Transverse colon (tissue), 4 donors: ENCODE measurements around the gene PLEKHA1. TPM values are rescaled to one million over a fixed set of nuclear protein-coding genes. Genes with fewer than 3 reads are reported as not detected.

ENCODE experiments used
- DNase-seq: peaks from one replicate; pipeline ENCODE4 v3.0.0-alpha.2; 2019
- H3K27ac ChIP-seq, 4 donors: fragments of 200-600 bp; sonication (generic); 2 replicates each; pipeline ENCODE4 v1.5.1; 2016 to 2018; ENCODE audit warnings: inconsistent platforms in 4 of 4
- H3K27me3 ChIP-seq: fragments of 200-600 bp; sonication (generic); 2 replicates; pipeline ENCODE4 v1.5.1; 2017; ENCODE audit warnings: inconsistent platforms
- H3K36me3 ChIP-seq, 4 donors: fragments of 200-600 bp; sonication (generic); 2 replicates each; pipeline ENCODE4 v1.5.1; 2017 to 2019; ENCODE audit warnings: inconsistent platforms in 4 of 4
- H3K4me1 ChIP-seq, 4 donors: fragments of 200-600 bp; sonication (generic); 2 replicates each; pipeline ENCODE4 v1.5.1; 2017 to 2020; ENCODE audit warnings: inconsistent platforms in 4 of 4
- H3K4me3 ChIP-seq, 4 donors: fragments of 200-600 bp; sonication (generic); 1 replicate in 1 of 4; 2 replicates in 3 of 4; pipeline versions ENCODE4 v1.5.1 to v1.6.1; 2017 to 2019; ENCODE audit warnings: inconsistent platforms in 4 of 4
- H3K9me3 ChIP-seq, 2 donors: fragments of 200-600 bp; sonication (generic); 2 replicates each; pipeline ENCODE4 v1.5.1; 2017 to 2019; ENCODE audit warnings: inconsistent platforms in 2 of 2
- CTCF ChIP-seq, 5 experiments: fragments of 200-600 bp in 3 of 5; fragments of 450-650 bp in 2 of 5; sonication (generic) in 3 of 5; IDR thresholded peaks; 1 replicate in 2 of 5; 2 replicates in 3 of 5; pipeline ENCODE4 v1.5.1; 2016 to 2017; ENCODE audit warnings: antibody characterized with exemption in 5 of 5, inconsistent platforms in 3 of 5, mild to moderate bottlenecking in 2 of 5, moderate library complexity in 1 of 5
- EP300 ChIP-seq: sonication (generic); formaldehyde crosslinking; IDR thresholded peaks from one replicate; pipeline ENCODE4 v1.6.1; 2017; ENCODE audit warnings: antibody characterized with exemption, low read depth
- POLR2A ChIP-seq: fragments of 450-650 bp; IDR thresholded peaks from one replicate; pipeline ENCODE4 v1.6.1; 2016; ENCODE audit warnings: antibody characterized with exemption, mild to moderate bottlenecking, moderate library complexity
- POLR2AphosphoS5 ChIP-seq, 3 donors: sonication (generic); formaldehyde crosslinking; IDR thresholded peaks; one replicate each; pipeline ENCODE4 v1.6.1; 2016; ENCODE audit warnings: antibody characterized with exemption in 3 of 3
- WGBS, 2 donors: methylation state at CpG; one replicate each; pipeline ENCODE4 v1.1.5; 2018; ENCODE audit warnings: low coverage in 1 of 2; 5-methylcytosine and 5-hydroxymethylcytosine counted together
- in situ Hi-C, 4 donors: fragments of 200-750 bp; cut with MboI; loops; one replicate each; pipeline versions ENCODE4 v1.15.0 to v1.15.1; 2017; ENCODE audit warnings: low sequenced_read_pairs in 3 of 4, low pct_ligation_motif_present in 1 of 4, low pct_unique_long_range_greater_than_20kb in 1 of 4
- intact Hi-C: fragments of 100-400 bp; cut with DNase I; formaldehyde crosslinking; loops from one replicate; pipeline ENCODE4 v1.15.1; 2023; ENCODE audit warnings: low total_unique reads
- total RNA-seq, 4 donors: library from RNA; depleted of rRNA; stranded (reverse); fragments of >200 nt; gene quantifications; one replicate each; pipeline ENCODE4 v1.1.0, GENCODE V29; 2016

Gene PLEKHA1
- total RNA-seq, 4 donors from 2014 or later = 10.7 to 40.3 (median 28.9) TPM

- H3K9me3 ChIP-seq = no peaks in the 10 kb centered on the region
- no peak overlapping the region for H3K4me3 ChIP-seq
- no peak for TF ChIP-seq CTCF (IDR thresholded peaks at IDR 0.05)
- H3K27ac ChIP-seq = peak overlapping the region in 1 of 4 donors; percentile 35
- intact Hi-C loops (no loop called here), in situ Hi-C loops (no loop called here)
- H3K27me3 ChIP-seq = no peaks in the 10 kb centered on the region
- peaks cover 0 to 34% (median 7%) of the 10 kb centered on the region in 4 donors for H3K4me1 ChIP-seq
- 83% methylated on average over 1 of the region's 1 CpG; no CpG with 5 or more reads in 1 of the 2 donors for WGBS, 2 donors
- DNase-seq = no peak
- H3K36me3 ChIP-seq = peaks cover 0 to 4% (median 0%) of the 10 kb centered on the region in 4 donors
Observed at GRCh38 chr10:122419016-122419415, 44.5 kb downstream of the PLEKHA1 start.

GRCh38 chr10:122419876-122420623 is 45.5 kb downstream of the PLEKHA1 start:
- in situ Hi-C loops (no loop called here), intact Hi-C loops (no loop called here)
- WGBS, 2 donors = 74 to 93% methylated on average over 1 to 3 of the region's 3 CpGs
- TF ChIP-seq CTCF (IDR thresholded peaks at IDR 0.05) (no peak), POLR2AphosphoS5 (IDR thresholded peaks at IDR 0.05) (no peak)
- H3K9me3 ChIP-seq = no peaks in the 10 kb centered on the region
- DNase-seq = no peak
- H3K4me3 ChIP-seq = no peak overlapping the region
- H3K27me3 ChIP-seq = no peaks in the 10 kb centered on the region
- H3K27ac ChIP-seq = peak overlapping the region in 2 of 4 donors; percentile 29 to 35
- H3K4me1 ChIP-seq = peaks cover 0 to 34% (median 7%) of the 10 kb centered on the region in 4 donors
- peaks cover 0 to 2% (median 0%) of the 10 kb centered on the region in 4 donors for H3K36me3 ChIP-seq

- in situ Hi-C loops (no loop called here), intact Hi-C loops (loop anchor here (1.0 kb wide), 1 partner anchor 25 kb away; no protein-coding TSS in a partner anchor)
- 91 to 93% methylated on average over 3 of the region's 3 CpGs for WGBS, 2 donors
- DNase-seq = no peak
- H3K4me1 ChIP-seq = peaks cover 0 to 34% (median 7%) of the 10 kb centered on the region in 4 donors
- no peaks in the 10 kb centered on the region for H3K9me3 ChIP-seq
- H3K36me3 ChIP-seq = peaks cover 0 to 2% (median 0%) of the 10 kb centered on the region in 4 donors
- no peaks in the 10 kb centered on the region for H3K27me3 ChIP-seq
- TF ChIP-seq EP300 = no peak
- TF ChIP-seq POLR2AphosphoS5 (IDR thresholded peaks at IDR 0.05) = no peak
- TF ChIP-seq CTCF (IDR thresholded peaks at IDR 0.05) = no peak
- TF ChIP-seq POLR2A = no peak
- no peak overlapping the region for H3K27ac ChIP-seq
- H3K4me3 ChIP-seq = no peak overlapping the region
Observed at GRCh38 chr10:122420624-122421007, 46.1 kb downstream of the PLEKHA1 start.

GRCh38 chr10:122421054-122421625 is 46.6 kb downstream of the PLEKHA1 start:
- TF ChIP-seq POLR2AphosphoS5 (IDR thresholded peaks at IDR 0.05) (no peak), CTCF (IDR thresholded peaks at IDR 0.05) (no peak), POLR2A (no peak), EP300 (no peak)
- Histone ChIP-seq H3K9me3 (no peaks in the 10 kb centered on the region), H3K27ac (no peak overlapping the region), H3K4me3 (no peak overlapping the region), H3K36me3 (peaks cover 0 to 2% (median 0%) of the 10 kb centered on the region in 4 donors), H3K4me1 (peaks cover 0 to 33% (median 7%) of the 10 kb centered on the region in 4 donors), H3K27me3 (no peaks in the 10 kb centered on the region)
- 78 to 79% methylated on average over 3 of the region's 3 CpGs for WGBS, 2 donors
- no peak for DNase-seq
- intact Hi-C loops = loop anchor here (1.0 kb wide), 1 partner anchor 24 kb away; no protein-coding TSS in a partner anchor
- in situ Hi-C loops = no loop called here
